Stomach (tissue), 4 donors: Measurements from ENCODE around the gene ELMO1.

Source experiments
- POLR2A ChIP-seq, 4 donors: fragments of 450-650 bp; IDR thresholded peaks; one replicate each; pipeline ENCODE4 v1.6.1; 2016; ENCODE audit warnings: antibody characterized with exemption in 4 of 4, control low read depth in 2 of 4, mild to moderate bottlenecking in 1 of 4, moderate library complexity in 1 of 4
- POLR2AphosphoS5 ChIP-seq, 3 donors: sonication (generic); formaldehyde crosslinking; IDR thresholded peaks; one replicate each; pipeline ENCODE4 v1.6.1; 2016; ENCODE audit warnings: antibody characterized with exemption in 3 of 3
- TF ChIP-seq, protein P1 (sequence below), 7 experiments: fragments of 450-650 bp in 4 of 7; fragments of 200-600 bp in 3 of 7; sonication (generic) in 3 of 7; IDR thresholded peaks; one replicate each; pipeline ENCODE4 v1.5.1; 2016 to 2019; ENCODE audit warnings: antibody characterized with exemption in 7 of 7, control low read depth in 2 of 7, mild to moderate bottlenecking in 1 of 7

DNA sequence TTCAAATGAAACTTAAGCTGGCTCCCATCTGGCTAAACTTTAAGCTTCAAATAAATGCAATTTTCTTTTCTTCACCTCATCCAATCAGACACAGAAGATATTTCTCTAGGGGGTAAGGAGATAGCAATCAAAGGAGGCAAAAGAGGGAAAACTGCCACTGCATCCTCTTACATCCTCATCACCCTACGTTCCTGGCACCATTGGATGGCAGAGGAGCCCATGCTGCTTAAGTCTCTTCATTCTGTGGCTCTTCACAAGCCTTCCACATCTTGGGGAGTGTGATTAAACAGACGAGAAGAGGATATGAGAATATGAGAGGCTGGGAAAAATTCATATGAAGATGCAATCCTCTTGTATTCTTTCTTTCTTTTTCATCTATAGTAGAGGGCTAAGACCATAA lies 378.6 kb downstream of the ELMO1 start:
- TF ChIP-seq POLR2A (IDR thresholded peaks at IDR 0.05) (no peak), POLR2AphosphoS5 (IDR thresholded peaks at IDR 0.05) (no peak)
- TF ChIP-seq, protein P1, sequence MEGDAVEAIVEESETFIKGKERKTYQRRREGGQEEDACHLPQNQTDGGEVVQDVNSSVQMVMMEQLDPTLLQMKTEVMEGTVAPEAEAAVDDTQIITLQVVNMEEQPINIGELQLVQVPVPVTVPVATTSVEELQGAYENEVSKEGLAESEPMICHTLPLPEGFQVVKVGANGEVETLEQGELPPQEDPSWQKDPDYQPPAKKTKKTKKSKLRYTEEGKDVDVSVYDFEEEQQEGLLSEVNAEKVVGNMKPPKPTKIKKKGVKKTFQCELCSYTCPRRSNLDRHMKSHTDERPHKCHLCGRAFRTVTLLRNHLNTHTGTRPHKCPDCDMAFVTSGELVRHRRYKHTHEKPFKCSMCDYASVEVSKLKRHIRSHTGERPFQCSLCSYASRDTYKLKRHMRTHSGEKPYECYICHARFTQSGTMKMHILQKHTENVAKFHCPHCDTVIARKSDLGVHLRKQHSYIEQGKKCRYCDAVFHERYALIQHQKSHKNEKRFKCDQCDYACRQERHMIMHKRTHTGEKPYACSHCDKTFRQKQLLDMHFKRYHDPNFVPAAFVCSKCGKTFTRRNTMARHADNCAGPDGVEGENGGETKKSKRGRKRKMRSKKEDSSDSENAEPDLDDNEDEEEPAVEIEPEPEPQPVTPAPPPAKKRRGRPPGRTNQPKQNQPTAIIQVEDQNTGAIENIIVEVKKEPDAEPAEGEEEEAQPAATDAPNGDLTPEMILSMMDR (IDR thresholded peaks at IDR 0.05), result no peak
